NCI-H2081 treated with DMSO at 0.1 percent for 48 hours (cell line): ENCODE results near the gene RAMP2.
"Not testable (repeated sequence)": the region's sequence is repeated elsewhere in the genome, so short reads cannot be mapped to it uniquely, and the experiment has no call there.

Source experiments
- DNase-seq: peaks from one replicate; lab custom pipeline; 2025; lab: John Stamatoyannopoulos, UW

Gene RAMP2

DNA sequence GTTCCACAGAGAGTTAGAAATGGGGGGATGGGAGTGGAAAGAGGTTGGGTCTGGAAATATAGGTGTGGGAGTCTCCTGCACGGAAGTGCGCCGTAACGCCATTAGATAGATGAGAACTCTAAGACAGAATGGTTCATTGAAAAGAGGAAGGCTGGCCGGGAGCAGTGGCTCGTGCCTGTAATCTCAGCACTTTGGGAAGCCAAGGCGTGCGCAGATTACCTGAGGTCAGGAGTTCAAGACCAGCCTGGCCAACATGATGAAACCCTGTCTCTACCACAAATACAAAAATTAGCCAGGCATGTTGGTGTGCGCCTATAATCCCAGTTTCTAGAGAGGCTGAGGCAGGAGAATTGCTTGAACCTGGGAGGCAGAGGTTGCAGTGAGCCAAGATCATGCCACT is 7.0 kb downstream of the RAMP2 start:
- not testable (repeated sequence) for DNase-seq

- not testable (repeated sequence) for DNase-seq
Observed at GRCh38 chr17:42769964-42770363, 8.9 kb downstream of the RAMP2 start.

GRCh38 chr17:42772945-42773289 is 11.9 kb downstream of the RAMP2 start:
- no peak for DNase-seq

- DNase-seq, result peak; percentile 59
Observed at GRCh38 chr17:42773290-42774035, 12.4 kb downstream of the RAMP2 start, which contains the start of gene VPS25. Gene VPS25, plus strand, starts transcription at chr17:42773449. Its CDS starts 27 bp downstream, at chr17:42773476.

DNA sequence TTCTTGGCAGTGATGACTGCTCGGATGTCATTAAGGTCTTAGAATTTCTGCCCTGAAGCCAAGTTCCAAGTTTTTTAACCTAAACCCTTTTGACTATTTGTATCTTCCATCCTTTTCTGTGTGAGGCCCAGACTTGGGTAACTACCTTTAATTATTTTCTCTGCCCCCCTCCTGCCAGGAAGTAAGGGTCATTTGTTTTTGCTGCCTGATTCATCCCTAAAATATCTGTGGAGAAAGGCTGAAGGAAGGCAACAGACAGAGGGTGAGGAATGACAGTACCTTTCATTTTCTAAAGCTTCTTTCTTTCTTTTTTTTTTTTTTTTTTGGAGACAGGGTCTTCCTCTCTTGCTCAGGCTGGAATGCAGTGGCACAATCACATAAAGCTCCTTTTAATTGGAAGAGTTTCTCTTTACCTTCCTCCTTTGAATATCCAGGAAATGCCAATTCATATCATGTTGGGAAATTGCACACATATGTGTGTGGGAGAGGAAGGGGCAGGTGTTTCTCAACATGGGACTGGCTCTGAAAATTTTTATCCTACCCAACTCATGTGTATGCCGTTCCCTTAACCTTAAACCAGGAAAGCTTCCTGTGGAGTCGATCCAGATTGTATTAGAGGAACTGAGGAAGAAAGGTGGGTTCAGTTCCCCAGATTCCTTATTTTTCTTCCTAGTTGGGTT is 13.2 kb downstream of the RAMP2 start:
- no peak for DNase-seq

DNA sequence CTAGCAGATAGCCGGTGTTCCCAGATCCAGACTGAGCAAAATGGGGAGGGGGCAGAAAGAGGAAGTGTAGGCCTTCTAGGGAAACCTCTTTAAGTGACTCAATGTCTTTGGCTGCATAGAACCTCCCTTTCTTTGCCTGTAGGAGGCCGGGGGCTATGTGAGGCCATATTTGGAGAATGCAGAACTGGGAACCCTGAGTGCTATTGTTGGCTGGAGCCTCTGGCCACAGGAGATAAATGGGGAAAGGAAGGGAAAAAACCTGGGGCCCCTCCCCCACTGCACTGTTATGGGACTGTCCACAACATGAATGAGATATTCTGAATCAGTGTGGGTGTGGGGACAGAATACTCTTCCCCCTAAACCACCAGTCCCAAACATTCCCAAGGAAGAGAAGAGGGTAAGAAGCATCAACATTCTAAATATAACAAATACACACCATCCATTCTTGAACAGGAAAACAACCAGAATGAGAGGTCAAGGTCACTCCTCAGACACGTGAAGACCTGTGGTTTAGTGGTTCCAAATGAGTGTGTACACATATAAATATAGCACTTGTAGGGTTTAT is 14.6 kb downstream of the RAMP2 start:
- DNase-seq, result no peak

DNA sequence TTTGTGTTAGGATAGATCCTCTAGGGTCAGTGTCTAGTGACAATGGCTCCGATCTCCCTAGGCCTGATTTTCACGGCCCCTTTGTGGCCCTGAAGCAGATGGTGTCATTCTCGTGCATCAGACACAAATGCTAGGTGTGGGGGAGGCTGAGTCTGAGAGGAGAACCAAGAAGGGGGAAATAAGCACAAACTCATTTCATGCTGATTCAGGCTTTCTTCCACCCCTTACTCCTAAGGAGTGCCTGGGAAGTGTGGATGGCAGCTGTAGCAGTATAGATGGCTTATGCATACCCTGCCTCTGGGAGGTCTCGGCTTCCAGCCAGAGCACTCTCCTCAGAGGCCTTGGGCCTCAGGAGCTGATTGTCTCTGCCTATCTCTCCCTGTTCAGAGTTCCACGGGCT is 17.5 kb downstream of the RAMP2 start:
- no peak for DNase-seq

GRCh38 chr17:42779304-42779935 is 18.4 kb downstream of the RAMP2 start:
- no peak for DNase-seq

DNA sequence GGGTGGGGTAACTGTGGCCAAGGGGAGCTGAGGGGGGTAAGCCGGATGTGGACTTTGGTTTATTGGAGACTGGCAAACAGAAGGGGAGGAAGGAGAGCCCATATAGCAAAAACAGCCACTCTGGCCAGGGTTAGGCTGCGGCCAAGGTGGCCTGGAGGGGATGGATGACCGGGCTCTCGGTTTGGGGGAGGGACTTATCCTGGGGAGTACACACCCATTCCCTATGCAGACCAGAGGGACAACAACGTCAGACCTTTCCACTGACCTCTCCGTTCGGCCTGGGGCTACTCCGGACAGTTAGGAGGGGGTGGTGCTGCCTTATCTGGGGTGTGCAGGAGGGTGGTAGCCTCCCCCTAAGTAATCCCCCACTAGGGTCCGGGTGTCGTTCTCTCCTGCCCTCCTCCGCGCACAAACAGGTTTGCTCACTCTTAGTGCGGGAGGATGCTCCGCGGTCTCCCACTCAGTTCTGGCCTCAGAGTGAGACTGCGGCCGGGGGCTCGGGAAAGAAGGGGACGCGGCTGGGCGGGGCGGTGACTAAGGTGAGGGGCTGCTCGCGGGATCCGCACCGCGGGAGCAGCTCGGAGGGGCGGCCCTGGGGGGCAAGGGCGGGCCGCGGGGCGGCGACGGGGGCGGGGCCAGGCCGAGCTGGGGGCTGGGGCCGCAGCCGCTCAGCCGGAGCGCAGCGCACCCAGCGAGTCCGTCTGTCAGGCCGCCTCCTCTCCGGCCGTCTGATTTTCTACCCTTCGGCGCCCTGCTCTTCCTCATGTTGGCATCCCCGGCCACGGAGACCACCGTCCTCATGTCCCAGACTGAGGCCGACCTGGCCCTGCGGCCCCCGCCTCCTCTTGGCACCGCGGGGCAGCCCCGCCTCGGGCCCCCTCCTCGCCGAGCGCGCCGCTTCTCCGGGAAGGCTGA is 19.2 kb downstream of the RAMP2 start, which contains the start of gene WNK4:
WNK4 (plus strand) TSS at position 675 of the 915 bp plus-strand sequence; CDS start at position 764, 89 bp downstream.
- DNase-seq, result no peak

GRCh38 chr17:42780851-42781638 is 20.0 kb downstream of the RAMP2 start:
- DNase-seq, result no peak

DNA sequence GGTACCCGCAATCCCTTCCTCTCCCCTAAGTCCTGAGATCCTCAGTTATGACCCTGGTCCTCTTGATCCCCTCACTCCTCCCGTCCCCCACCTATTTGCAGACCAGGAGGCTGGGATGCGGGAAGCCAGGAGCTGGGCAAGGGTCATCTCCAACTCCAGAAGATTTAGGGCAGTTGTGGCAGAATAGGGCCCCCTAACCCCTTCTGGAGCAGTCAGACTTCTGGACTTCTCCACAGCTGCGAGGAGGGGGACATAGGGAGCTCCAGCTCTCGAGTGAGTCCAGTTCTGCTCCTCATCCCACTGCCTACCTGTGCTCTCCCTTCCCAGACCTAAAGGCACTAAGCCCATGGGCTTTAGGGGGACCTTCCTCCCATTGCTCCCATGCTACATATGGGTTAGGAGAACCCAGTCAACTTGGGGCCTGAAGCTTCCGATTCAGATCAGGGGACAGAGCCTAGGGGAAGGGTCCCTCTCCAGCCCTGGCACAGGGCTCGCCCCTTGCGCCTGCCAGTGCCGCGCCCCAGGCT is 20.7 kb downstream of the RAMP2 start:
- no peak for DNase-seq

DNA sequence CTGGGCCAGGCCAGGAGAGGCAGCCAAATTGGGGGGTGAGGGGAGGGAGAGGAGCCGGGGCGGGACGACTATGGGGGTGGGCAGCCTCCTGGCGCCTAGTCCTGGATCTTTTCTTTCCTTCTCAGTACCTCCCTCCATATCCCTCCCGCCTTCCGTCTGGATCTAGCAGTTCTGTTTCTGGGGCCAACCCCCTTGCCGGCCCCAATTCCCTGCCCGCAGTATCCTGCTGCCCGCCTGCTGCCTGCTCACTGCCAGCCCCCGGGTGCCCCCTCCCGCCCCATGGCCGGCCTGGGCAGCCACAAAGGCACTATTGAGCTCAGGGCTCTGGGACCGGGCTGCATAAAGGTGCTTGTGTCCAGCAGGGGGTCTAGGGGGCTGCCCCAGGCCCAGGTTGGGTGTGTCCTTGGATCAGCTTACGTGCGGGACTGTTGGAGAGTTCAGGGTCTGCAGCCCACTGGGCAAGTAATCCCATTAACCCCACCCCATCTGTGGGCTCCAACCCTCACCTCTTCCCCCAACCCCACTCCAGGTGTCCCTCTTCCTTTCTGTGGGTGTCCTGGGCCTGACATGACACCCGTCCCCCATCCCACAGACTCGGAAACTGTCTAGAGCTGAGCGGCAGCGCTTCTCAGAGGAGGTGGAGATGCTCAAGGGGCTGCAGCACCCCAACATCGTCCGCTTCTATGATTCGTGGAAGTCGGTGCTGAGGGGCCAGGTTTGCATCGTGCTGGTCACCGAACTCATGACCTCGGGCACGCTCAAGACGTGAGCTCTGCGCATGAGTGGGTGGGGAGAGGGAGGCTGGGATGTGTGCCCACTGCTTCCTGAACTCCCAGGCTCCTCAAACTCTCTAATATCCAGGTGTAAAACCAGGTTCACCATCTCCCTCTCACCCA is 21.4 kb downstream of the RAMP2 start:
- no peak for DNase-seq

DNA sequence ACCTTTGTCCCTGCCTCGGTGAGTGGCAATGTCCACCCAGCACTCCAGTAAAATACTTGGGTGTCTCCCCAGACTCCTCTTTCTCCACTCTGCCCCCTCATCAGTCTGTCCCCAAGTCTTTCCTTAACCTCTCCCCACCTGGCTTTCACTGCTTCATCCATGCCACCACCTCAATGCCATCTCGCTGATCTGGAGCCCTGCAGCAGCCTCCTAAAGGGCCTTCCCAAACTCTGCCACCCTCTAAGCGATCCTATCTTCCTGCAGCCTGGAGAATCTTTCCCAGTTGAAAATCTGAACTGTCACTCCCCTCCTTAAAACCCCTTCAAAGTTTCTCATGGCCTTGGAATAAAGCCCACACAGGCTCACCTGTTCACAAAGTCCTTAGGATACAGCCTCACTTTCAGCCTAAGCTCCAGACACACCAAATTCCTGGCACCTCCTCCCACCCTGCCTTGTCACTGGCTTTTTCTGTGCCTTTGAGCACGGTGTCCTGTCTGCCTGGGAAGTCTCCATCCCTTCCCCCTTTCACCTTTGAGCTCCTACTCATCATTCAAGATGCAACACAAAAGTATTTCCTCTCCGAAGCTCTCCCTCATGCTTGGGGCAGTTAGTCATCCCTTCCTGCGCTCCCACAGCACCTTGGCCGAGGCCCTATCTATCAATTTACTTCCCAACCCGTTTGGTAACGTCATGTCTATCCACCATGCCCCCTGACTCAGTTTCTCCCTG is 22.2 kb downstream of the RAMP2 start:
- DNase-seq, result no peak

DNA sequence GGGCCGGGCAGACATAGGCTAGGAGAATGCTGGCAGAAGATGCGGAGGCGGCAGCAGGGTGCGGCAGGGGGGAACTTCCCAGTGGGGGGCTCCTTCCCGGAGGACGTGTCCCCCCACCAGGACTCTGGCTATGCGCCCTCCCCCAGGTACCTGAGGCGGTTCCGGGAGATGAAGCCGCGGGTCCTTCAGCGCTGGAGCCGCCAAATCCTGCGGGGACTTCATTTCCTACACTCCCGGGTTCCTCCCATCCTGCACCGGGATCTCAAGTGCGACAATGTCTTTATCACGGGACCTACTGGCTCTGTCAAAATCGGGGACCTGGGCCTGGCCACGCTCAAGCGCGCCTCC is 22.7 kb downstream of the RAMP2 start:
- DNase-seq, result no peak

DNA sequence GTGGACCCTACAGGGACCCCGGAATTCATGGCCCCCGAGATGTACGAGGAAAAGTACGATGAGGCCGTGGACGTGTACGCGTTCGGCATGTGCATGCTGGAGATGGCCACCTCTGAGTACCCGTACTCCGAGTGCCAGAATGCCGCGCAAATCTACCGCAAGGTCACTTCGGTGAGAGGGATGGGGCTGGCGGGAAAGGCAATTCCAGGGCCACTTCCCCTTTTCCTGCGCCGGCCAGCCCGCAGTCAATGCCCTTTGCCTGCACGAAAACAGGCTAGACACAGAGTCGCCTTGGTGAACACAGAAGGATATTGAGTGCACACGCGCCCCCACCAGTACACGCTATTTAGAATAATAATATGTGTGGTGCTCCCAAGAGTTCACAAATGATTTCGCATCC is 23.4 kb downstream of the RAMP2 start:
- no peak for DNase-seq

GRCh38 chr17:42784811-42785592 is 24.0 kb downstream of the RAMP2 start:
- DNase-seq, result no peak

DNA sequence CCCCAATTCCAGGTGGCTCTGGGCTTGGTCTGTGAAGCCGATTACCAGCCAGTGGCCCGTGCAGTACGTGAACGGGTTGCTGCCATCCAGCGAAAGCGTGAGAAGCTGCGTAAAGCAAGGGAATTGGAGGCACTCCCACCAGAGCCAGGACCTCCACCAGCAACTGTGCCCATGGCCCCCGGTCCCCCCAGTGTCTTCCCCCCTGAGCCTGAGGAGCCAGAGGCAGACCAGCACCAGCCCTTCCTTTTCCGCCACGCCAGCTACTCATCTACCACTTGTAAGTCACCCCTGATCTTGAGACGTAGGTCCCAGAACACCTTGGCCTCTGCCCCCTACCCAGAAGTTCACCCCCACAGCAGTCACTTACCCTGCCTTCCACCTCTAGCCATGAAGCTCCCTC is 26.2 kb downstream of the RAMP2 start:
- DNase-seq, result no peak

DNA sequence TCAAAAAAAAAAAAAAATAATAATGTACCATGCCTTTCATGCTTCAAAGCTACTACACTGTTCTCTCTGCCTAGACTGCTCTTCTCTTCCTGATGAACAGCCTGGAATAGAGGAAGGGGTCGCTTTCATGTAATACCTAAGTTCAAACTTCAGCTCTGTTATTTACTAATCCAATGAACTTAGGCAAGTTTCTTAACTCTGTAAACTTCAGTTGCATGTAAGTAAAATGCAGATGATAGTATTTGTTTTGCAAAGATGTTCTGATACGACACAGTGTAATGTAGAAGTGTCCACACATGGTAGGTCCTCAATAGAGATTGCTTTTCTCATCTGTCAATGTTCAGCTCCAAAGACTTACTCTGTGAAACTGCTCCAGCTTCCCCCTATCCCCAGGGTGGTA is 30.9 kb downstream of the RAMP2 start:
- DNase-seq, result no peak
